Endothelial cell (in vitro differentiated cells): ENCODE measurements around the gene CDKAL1. TPM values are rescaled to one million over a fixed set of nuclear protein-coding genes. Genes with fewer than 3 reads are reported as not detected.
A peak's percentile ranks its signal among the peaks of the same experiment; 100 is the strongest.

Source experiments
- DNase-seq: peaks from one replicate; pipeline ENCODE4 v3.0.0; 2021; ENCODE audit warnings: low spot score
- H3K27ac Mint-ChIP-seq: one replicate; pipeline ENCODE4 v1.8.0; 2021; ENCODE audit warnings: mixed read lengths, inconsistent platforms; ENCODE audit not compliant: unreplicated experiment
- H3K27me3 Mint-ChIP-seq: one replicate; pipeline ENCODE4 v1.8.0; 2021; ENCODE audit warnings: mild to moderate bottlenecking, moderate library complexity, mixed read lengths, inconsistent platforms; ENCODE audit not compliant: unreplicated experiment
- H3K36me3 Mint-ChIP-seq: one replicate; pipeline ENCODE4 v1.8.0; 2021; ENCODE audit warnings: mild to moderate bottlenecking, low read depth, mixed read lengths, inconsistent platforms; ENCODE audit not compliant: unreplicated experiment
- H3K4me1 Mint-ChIP-seq: one replicate; pipeline ENCODE4 v1.8.0; 2021; ENCODE audit warnings: mild to moderate bottlenecking, mixed read lengths, inconsistent platforms; ENCODE audit not compliant: unreplicated experiment
- H3K4me3 Mint-ChIP-seq: one replicate; pipeline ENCODE4 v1.8.0; 2021; ENCODE audit warnings: mild to moderate bottlenecking, mixed read lengths, inconsistent platforms; ENCODE audit not compliant: unreplicated experiment
- H3K9me3 Mint-ChIP-seq: one replicate; pipeline ENCODE4 v1.8.0; 2021; ENCODE audit warnings: mixed read lengths, inconsistent platforms; ENCODE audit not compliant: unreplicated experiment
- CTCF ChIP-seq: fragments of 200-600 bp; sonication (generic); IDR thresholded peaks from one replicate; pipeline ENCODE4 v1.5.0; 2021; ENCODE audit warnings: antibody characterized with exemption; ENCODE audit not compliant: unreplicated experiment
- total RNA-seq: library from RNA; stranded (reverse); fragmentation: NEBNext Ultra II Directional; extraction: Animal tissue kit (Norgen Biotek cat#: 25700); gene quantifications from one replicate; pipeline ENCODE4 v1.2.1, GENCODE V29; 2021; ENCODE audit not compliant: unreplicated experiment

CDKAL1 gene
- total RNA-seq, 1 donor from 2014 or later = 43.9 TPM

DNA sequence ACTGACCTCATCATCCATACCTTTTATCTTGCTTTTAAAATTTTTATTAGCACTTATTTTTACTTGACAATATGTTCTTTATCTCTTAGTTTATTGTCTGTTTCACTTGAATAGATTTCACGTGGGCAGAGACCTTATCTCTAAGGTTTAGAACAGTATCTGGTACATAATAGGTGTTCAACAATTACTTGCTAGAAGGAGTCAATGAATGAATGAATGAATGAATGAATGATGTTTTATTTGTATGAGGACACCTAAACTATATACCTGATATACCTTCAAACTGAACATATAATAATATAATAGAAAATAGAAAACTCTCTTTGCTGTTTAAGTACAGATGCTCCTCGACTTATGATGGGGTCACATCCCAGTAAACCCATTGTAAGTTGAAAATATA, 412.6 kb downstream of the CDKAL1 start:
- no peak for TF ChIP-seq CTCF
- DNase-seq = no peak
- no peaks in the 10 kb centered on the region for H3K36me3 Mint-ChIP-seq
- H3K27ac Mint-ChIP-seq = no peak overlapping the region
- H3K9me3 Mint-ChIP-seq = no peaks in the 10 kb centered on the region
- H3K27me3 Mint-ChIP-seq = no peaks in the 10 kb centered on the region
- H3K4me3 Mint-ChIP-seq = no peak overlapping the region
- H3K4me1 Mint-ChIP-seq = no peaks in the 10 kb centered on the region

GRCh38 chr6:20947977-20948376, 413.7 kb downstream of the CDKAL1 start:
- no peak overlapping the region for H3K27ac Mint-ChIP-seq
- no peaks in the 10 kb centered on the region for H3K9me3 Mint-ChIP-seq
- H3K27me3 Mint-ChIP-seq = no peaks in the 10 kb centered on the region
- DNase-seq = no peak
- no peaks in the 10 kb centered on the region for H3K36me3 Mint-ChIP-seq
- H3K4me1 Mint-ChIP-seq = peaks cover 6% of the 10 kb centered on the region
- H3K4me3 Mint-ChIP-seq = no peak overlapping the region
- no peak for TF ChIP-seq CTCF

DNA sequence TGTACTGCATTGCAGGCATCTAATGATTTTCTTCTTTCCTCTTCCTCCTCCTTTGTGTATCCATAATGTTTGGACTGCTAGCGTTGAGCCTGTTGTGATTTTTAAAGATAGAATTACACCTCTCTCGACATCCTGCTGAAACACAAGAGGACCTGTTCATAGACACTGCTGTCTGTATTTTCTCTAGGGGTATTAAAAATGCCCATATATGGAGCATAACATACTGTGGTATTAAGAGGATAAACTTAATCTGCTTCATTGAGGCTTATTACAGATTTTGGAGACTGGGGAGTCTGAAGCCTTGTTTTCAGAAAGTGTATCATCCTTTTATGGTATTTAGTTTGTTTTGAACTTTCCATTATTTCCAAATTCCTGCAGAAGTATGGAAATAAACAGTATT, 414.3 kb downstream of the CDKAL1 start:
- H3K27me3 Mint-ChIP-seq = no peaks in the 10 kb centered on the region
- no peak for DNase-seq
- no peaks in the 10 kb centered on the region for H3K9me3 Mint-ChIP-seq
- no peak for TF ChIP-seq CTCF
- H3K36me3 Mint-ChIP-seq = no peaks in the 10 kb centered on the region
- H3K27ac Mint-ChIP-seq = no peak overlapping the region
- H3K4me3 Mint-ChIP-seq = no peak overlapping the region
- peaks cover 8% of the 10 kb centered on the region for H3K4me1 Mint-ChIP-seq

GRCh38 chr6:20949138-20949537, 414.9 kb downstream of the CDKAL1 start:
- H3K4me3 Mint-ChIP-seq = no peak overlapping the region
- no peaks in the 10 kb centered on the region for H3K9me3 Mint-ChIP-seq
- H3K27ac Mint-ChIP-seq = no peak overlapping the region
- no peak for TF ChIP-seq CTCF
- H3K36me3 Mint-ChIP-seq = no peaks in the 10 kb centered on the region
- H3K4me1 Mint-ChIP-seq = peaks cover 8% of the 10 kb centered on the region
- H3K27me3 Mint-ChIP-seq = no peaks in the 10 kb centered on the region
- no peak for DNase-seq

DNA sequence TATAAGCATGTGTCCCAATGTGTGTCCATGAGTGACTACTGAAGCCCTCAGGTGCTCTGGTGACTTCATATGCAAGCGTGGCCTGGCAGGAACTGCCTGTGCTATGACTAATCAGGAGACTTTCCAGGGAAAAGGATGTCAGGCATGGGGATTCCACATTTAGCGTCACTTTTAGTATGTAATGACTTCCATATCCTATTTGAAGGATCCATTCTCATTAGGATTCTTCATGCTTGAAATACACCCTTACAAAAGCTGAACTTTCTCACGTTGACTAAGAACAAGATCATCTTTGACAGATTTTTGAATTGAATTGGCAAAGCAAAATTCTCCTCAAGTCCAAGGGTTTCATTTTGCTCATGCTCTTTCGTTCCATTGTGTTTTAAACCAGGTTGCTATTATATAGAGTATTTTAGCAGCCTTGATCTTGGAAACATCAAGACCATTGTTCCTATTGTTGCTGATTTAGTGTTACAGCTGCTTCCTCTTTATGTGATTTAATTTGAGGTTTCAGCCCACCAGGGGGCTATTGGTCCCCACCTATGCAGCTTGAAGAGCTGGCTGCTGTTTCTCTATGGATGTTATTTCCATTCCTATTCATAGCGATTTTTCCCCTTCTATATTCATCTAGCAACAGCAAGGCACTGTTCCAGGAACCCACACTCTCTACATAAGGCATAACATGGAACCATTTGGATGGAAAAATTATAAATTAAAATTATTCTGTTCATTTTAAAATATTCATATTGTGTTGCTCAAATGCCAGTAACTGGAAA, 418.6 kb downstream of the CDKAL1 start:
- peak overlapping the region; percentile 38 for H3K27ac Mint-ChIP-seq
- no peaks in the 10 kb centered on the region for H3K27me3 Mint-ChIP-seq
- H3K36me3 Mint-ChIP-seq = no peaks in the 10 kb centered on the region
- peak; percentile 15 for DNase-seq
- peaks cover 8% of the 10 kb centered on the region for H3K4me1 Mint-ChIP-seq
- H3K9me3 Mint-ChIP-seq = no peaks in the 10 kb centered on the region
- H3K4me3 Mint-ChIP-seq = no peak overlapping the region
- no peak for TF ChIP-seq CTCF
